Neural cell (in vitro differentiated cells): ENCODE data around the gene TXNIP. TPM values are rescaled to one million over a fixed set of nuclear protein-coding genes. Genes with fewer than 3 reads are reported as not detected.

Source experiments
- H2AFZ ChIP-seq: fragments of 200-600, 300-800 bp; sonication (generic), shearing (Covaris generic); 2 replicates; pipeline ENCODE4 v1.6.0; 2014; ENCODE audit warnings: low read depth, mild to moderate bottlenecking, antibody characterized with exemption, low read length, moderate library complexity
- H3F3A ChIP-seq: fragments of 200-600 bp; shearing (Covaris generic); 2 replicates; pipeline ENCODE4 v1.6.1; 2016; ENCODE audit warnings: mild to moderate bottlenecking, moderate library complexity, mixed read lengths, antibody characterized with exemption, low read length; ENCODE audit not compliant: insufficient read depth, poor library complexity, severe bottlenecking
- H3K27ac ChIP-seq: fragments of 200-600, 300-800 bp; sonication (generic), shearing (Covaris generic); 2 replicates; pipeline ENCODE4 v1.5.1; 2014; ENCODE audit warnings: mild to moderate bottlenecking, low read length, moderate library complexity
- H3K27me3 ChIP-seq: fragments of 300-800, 200-600 bp; sonication (generic), shearing (Covaris generic); 2 replicates; pipeline ENCODE4 v1.6.0; 2014; ENCODE audit warnings: mild to moderate bottlenecking, low read depth, low read length, moderate library complexity; ENCODE audit not compliant: insufficient read depth
- H3K36me3 ChIP-seq: fragments of 300-800, 200-600 bp; sonication (generic), shearing (Covaris generic); 2 replicates; pipeline ENCODE4 v1.5.1; 2014; ENCODE audit warnings: mild to moderate bottlenecking, antibody characterized with exemption, low read length, moderate library complexity; ENCODE audit not compliant: insufficient read depth
- H3K4me2 ChIP-seq: fragments of 300-800, 200-600 bp; sonication (generic), shearing (Covaris generic); 2 replicates; pipeline ENCODE4 v1.6.0; 2014; ENCODE audit warnings: mild to moderate bottlenecking, low read length
- H3K4me3 ChIP-seq: fragments of 300-800, 200-600 bp; sonication (generic), shearing (Covaris generic); 2 replicates; pipeline ENCODE4 v1.5.1; 2014; ENCODE audit warnings: mild to moderate bottlenecking, low read length, moderate library complexity
- H3K79me2 ChIP-seq: fragments of 200-600 bp; shearing (Covaris generic); replicated peaks from 2 replicates; pipeline ENCODE4 v1.6.0; 2014; ENCODE audit warnings: mild to moderate bottlenecking, low read length, moderate library complexity; ENCODE audit not compliant: insufficient read depth
- H3K9ac ChIP-seq: fragments of 300-800, 200-600 bp; sonication (generic), shearing (Covaris generic); 2 replicates; pipeline ENCODE4 v1.6.1; 2016; ENCODE audit warnings: mild to moderate bottlenecking, low read length, mixed read lengths
- H3K9me2 ChIP-seq: fragments of 200-600 bp; shearing (Covaris generic); 2 replicates; pipeline ENCODE4 v1.6.1; 2016; ENCODE audit warnings: mild to moderate bottlenecking, low read length, mixed read lengths; ENCODE audit not compliant: insufficient read depth
- H3K9me3 ChIP-seq: fragments of 200-600, 300-800 bp; sonication (generic), shearing (Covaris generic); 2 replicates; pipeline ENCODE4 v1.6.1; 2016; ENCODE audit warnings: mild to moderate bottlenecking, mixed run types, low read length, moderate library complexity, mixed read lengths
- H4K20me1 ChIP-seq: fragments of 200-600 bp; shearing (Covaris generic); 2 replicates; pipeline ENCODE4 v1.6.1; 2016; ENCODE audit warnings: mild to moderate bottlenecking, mixed run types; ENCODE audit not compliant: insufficient read depth
- CTCF ChIP-seq: fragments of 450-650 bp; IDR thresholded peaks from 2 replicates; pipeline ENCODE4 v1.5.1; 2014; ENCODE audit warnings: antibody characterized with exemption, mild to moderate bottlenecking, moderate library complexity; ENCODE audit not compliant: poor library complexity, severe bottlenecking
- EP300 ChIP-seq: fragments of 450-650 bp; conservative IDR thresholded peaks from 2 replicates; pipeline ENCODE4 v1.6.1; 2014; ENCODE audit warnings: antibody characterized with exemption, mild to moderate bottlenecking, moderate library complexity; ENCODE audit not compliant: poor library complexity, severe bottlenecking
- EZH2 ChIP-seq: fragments of 200-600, 300-800 bp; shearing (Covaris generic), sonication (generic); IDR thresholded peaks from 2 replicates; pipeline ENCODE4 v1.6.1; 2014; ENCODE audit warnings: antibody characterized with exemption, low read length, borderline replicate concordance, mild to moderate bottlenecking; ENCODE audit not compliant: insufficient read depth, poor library complexity, severe bottlenecking
- MXI1 ChIP-seq: fragments of 450-650 bp; conservative IDR thresholded peaks from 2 replicates; pipeline ENCODE4 v1.6.1; 2014; ENCODE audit warnings: antibody characterized with exemption, mild to moderate bottlenecking; ENCODE audit not compliant: poor library complexity, severe bottlenecking
- POLR2AphosphoS5 ChIP-seq: IDR thresholded peaks from 2 replicates; pipeline ENCODE4 v1.6.1; 2012
- RAD21 ChIP-seq: fragments of 450-650 bp; conservative IDR thresholded peaks from 2 replicates; pipeline ENCODE4 v1.6.1; 2014; ENCODE audit warnings: antibody characterized with exemption, mild to moderate bottlenecking, moderate library complexity
- REST ChIP-seq: IDR thresholded peaks from 2 replicates; pipeline ENCODE4 v1.6.1; 2012; ENCODE audit warnings: borderline replicate concordance
- SMC3 ChIP-seq: fragments of 450-650 bp; conservative IDR thresholded peaks from 2 replicates; pipeline ENCODE4 v1.6.1; 2014; ENCODE audit warnings: antibody characterized with exemption, mild to moderate bottlenecking, moderate library complexity; ENCODE audit not compliant: poor library complexity
- TAF1 ChIP-seq: IDR thresholded peaks from 2 replicates; pipeline ENCODE4 v1.6.1; 2012; ENCODE audit warnings: low read depth
- polyA plus RNA-seq: library from polyadenylated mRNA; depleted of rRNA; stranded (reverse); fragments of >200 nt; gene quantifications from 2 replicates; pipeline ENCODE4 v1.2.3, GENCODE V29; 2014

TXNIP gene
- polyA plus RNA-seq, 1 donor from 2014 or later: 140 TPM

GRCh38 chr1:145983206-145983675 is 13.1 kb downstream of the TXNIP start:
- H3K79me2 ChIP-seq: no peaks in the 10 kb centered on the region
- TF ChIP-seq EP300 (no peak), MXI1 (no peak), TAF1 (no peak), SMC3 (no peak), POLR2AphosphoS5 (no peak), EZH2 (no peak), CTCF (no peak), RAD21 (no peak), REST (no peak)
- H3K4me2 ChIP-seq: no peak overlapping the region
- no peaks in the 10 kb centered on the region for H3K36me3 ChIP-seq
- no peak overlapping the region for H3K27ac ChIP-seq
- no peaks in the 10 kb centered on the region for H3K9me3 ChIP-seq
- no peak overlapping the region for H3K9ac ChIP-seq
- no peaks in the 10 kb centered on the region for H3F3A ChIP-seq
- no peak overlapping the region for H3K4me3 ChIP-seq
- no peak overlapping the region for H2AFZ ChIP-seq
- no peaks in the 10 kb centered on the region for H3K9me2 ChIP-seq
- H3K27me3 ChIP-seq: no peaks in the 10 kb centered on the region
- H4K20me1 ChIP-seq: no peaks in the 10 kb centered on the region

- H3K4me3 ChIP-seq: no peak overlapping the region
- no peaks in the 10 kb centered on the region for H3K9me2 ChIP-seq
- no peaks in the 10 kb centered on the region for H4K20me1 ChIP-seq
- H3F3A ChIP-seq: no peaks in the 10 kb centered on the region
- no peak overlapping the region for H3K27ac ChIP-seq
- H3K79me2 ChIP-seq: no peaks in the 10 kb centered on the region
- no peaks in the 10 kb centered on the region for H3K9me3 ChIP-seq
- no peak overlapping the region for H3K9ac ChIP-seq
- H3K4me2 ChIP-seq: no peak overlapping the region
- TF ChIP-seq REST (no peak), EZH2 (no peak), POLR2AphosphoS5 (no peak), SMC3 (no peak), RAD21 (no peak), EP300 (no peak), TAF1 (no peak), CTCF (no peak), MXI1 (no peak)
- no peaks in the 10 kb centered on the region for H3K36me3 ChIP-seq
- H3K27me3 ChIP-seq: no peaks in the 10 kb centered on the region
- H2AFZ ChIP-seq: no peak overlapping the region
Observed at GRCh38 chr1:145982010-145982723, 14.2 kb downstream of the TXNIP start.
